ENCODE measurements around the gene RPL9.

GRCh38 chr4:39494354-39494753 is 35.6 kb upstream of the RPL9 start:
- TF ChIP-seq, protein P1, sequence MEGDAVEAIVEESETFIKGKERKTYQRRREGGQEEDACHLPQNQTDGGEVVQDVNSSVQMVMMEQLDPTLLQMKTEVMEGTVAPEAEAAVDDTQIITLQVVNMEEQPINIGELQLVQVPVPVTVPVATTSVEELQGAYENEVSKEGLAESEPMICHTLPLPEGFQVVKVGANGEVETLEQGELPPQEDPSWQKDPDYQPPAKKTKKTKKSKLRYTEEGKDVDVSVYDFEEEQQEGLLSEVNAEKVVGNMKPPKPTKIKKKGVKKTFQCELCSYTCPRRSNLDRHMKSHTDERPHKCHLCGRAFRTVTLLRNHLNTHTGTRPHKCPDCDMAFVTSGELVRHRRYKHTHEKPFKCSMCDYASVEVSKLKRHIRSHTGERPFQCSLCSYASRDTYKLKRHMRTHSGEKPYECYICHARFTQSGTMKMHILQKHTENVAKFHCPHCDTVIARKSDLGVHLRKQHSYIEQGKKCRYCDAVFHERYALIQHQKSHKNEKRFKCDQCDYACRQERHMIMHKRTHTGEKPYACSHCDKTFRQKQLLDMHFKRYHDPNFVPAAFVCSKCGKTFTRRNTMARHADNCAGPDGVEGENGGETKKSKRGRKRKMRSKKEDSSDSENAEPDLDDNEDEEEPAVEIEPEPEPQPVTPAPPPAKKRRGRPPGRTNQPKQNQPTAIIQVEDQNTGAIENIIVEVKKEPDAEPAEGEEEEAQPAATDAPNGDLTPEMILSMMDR (IDR thresholded peaks at IDR 0.05) = no peak
- TF ChIP-seq POLR2AphosphoS5 (IDR thresholded peaks at IDR 0.05) (no peak), POLR2A (IDR thresholded peaks at IDR 0.05) (no peak)
